ENCODE results near the gene FAM13B. TPM values are rescaled to one million over a fixed set of nuclear protein-coding genes. Genes with fewer than 3 reads are reported as not detected.

The FAM13B gene
- total RNA-seq, 2 experiments from 2014 or later = 33.1 to 36.7 TPM

- Histone ChIP-seq H3K4me1 (ENCODE audit: insufficient read depth, low read length) (peaks cover 13% of the 10 kb centered on the region), H3K27me3 (ENCODE audit: control insufficient read depth in 1 of 2, insufficient read depth in 2 of 2, low read length in 2 of 2) (no peaks in the 10 kb centered on the region), H3K4me3 (ENCODE audit: low read length) (no peak overlapping the region), H3K9me3 (ENCODE audit: control insufficient read depth in 1 of 2, insufficient read depth in 1 of 2, low read length in 2 of 2) (no peaks in the 10 kb centered on the region), H3K27ac (ENCODE audit: low read depth in 1 of 2, low read length in 2 of 2) (no peak overlapping the region), H3K36me3 (ENCODE audit: insufficient read depth, low read length) (no peaks in the 10 kb centered on the region)
- DNase-seq = no peak
- ChIA-PET CTCF (interaction anchor here (1.6 kb wide), 1 partner anchor 95 kb away, joined by 4 read pairs; no protein-coding TSS in a partner anchor), POLR2A (no interaction called here)
- no peak overlapping the region for H3K27ac Mint-ChIP-seq
- H3K4me1 Mint-ChIP-seq (ENCODE audit: low read depth) = peaks cover 20% of the 10 kb centered on the region
- H3K4me3 Mint-ChIP-seq = no peak overlapping the region
- intact Hi-C loops (cut with DNase I, micrococcal nuclease) = loop anchor here in 1 of 2 experiments (1.0 to 10.0 kb wide), 4 partner anchors 30 to 1157 kb away; partner anchors contain the start of genes HSPA9 and SIL1
- H3K9me3 Mint-ChIP-seq = no peaks in the 10 kb centered on the region
- H3K36me3 Mint-ChIP-seq (ENCODE audit: low read depth) = no peaks in the 10 kb centered on the region
- no peak for ATAC-seq (ENCODE audit: poor library complexity)
- H3K27me3 Mint-ChIP-seq = no peaks in the 10 kb centered on the region
- no peak for TF ChIP-seq CTCF (IDR thresholded peaks at IDR 0.05)
Observed at GRCh38 chr5:138037907-138038633, 5.2 kb upstream of the FAM13B start.

- Histone ChIP-seq H3K4me3 (ENCODE audit: low read length) (no peak overlapping the region), H3K27ac (ENCODE audit: low read depth in 1 of 2, low read length in 2 of 2) (no peak overlapping the region), H3K27me3 (ENCODE audit: control insufficient read depth in 1 of 2, insufficient read depth in 2 of 2, low read length in 2 of 2) (no peaks in the 10 kb centered on the region), H3K4me1 (ENCODE audit: insufficient read depth, low read length) (peaks cover 13% of the 10 kb centered on the region), H3K36me3 (ENCODE audit: insufficient read depth, low read length) (no peaks in the 10 kb centered on the region), H3K9me3 (ENCODE audit: control insufficient read depth in 1 of 2, insufficient read depth in 1 of 2, low read length in 2 of 2) (no peaks in the 10 kb centered on the region)
- intact Hi-C loops (cut with DNase I, micrococcal nuclease) = loop anchor here in 1 of 2 experiments (1.0 to 10.0 kb wide), 4 partner anchors 31 to 1158 kb away; partner anchors contain the start of genes HSPA9 and SIL1
- no peak for TF ChIP-seq CTCF (IDR thresholded peaks at IDR 0.05)
- Mint-ChIP-seq H3K9me3 (no peaks in the 10 kb centered on the region), H3K4me1 (ENCODE audit: low read depth) (peaks cover 21% of the 10 kb centered on the region), H3K36me3 (ENCODE audit: low read depth) (peaks cover 5% of the 10 kb centered on the region), H3K27me3 (no peaks in the 10 kb centered on the region), H3K4me3 (no peak overlapping the region), H3K27ac (no peak overlapping the region)
- CTCF ChIA-PET = interaction anchor here (1.6 kb wide), 2 partner anchors 14 to 96 kb away, joined by 4 to 8 read pairs; no protein-coding TSS in a partner anchor
- DNase-seq (no peak), ATAC-seq (ENCODE audit: poor library complexity) (no peak)
- POLR2A ChIA-PET = no interaction called here
Observed at GRCh38 chr5:138037271-138037670, 4.4 kb upstream of the FAM13B start.

GRCh38 chr5:138035605-138036537 lies 3.0 kb upstream of the FAM13B start:
- H3K4me1 ChIP-seq (ENCODE audit: insufficient read depth, low read length) = peaks cover 27% of the 10 kb centered on the region
- Mint-ChIP-seq H3K27me3 (no peaks in the 10 kb centered on the region), H3K4me1 (ENCODE audit: low read depth) (peaks cover 35% of the 10 kb centered on the region), H3K4me3 (peak overlapping the region; percentile 87), H3K27ac (peak overlapping the region; percentile 38), H3K36me3 (ENCODE audit: low read depth) (peaks cover 13% of the 10 kb centered on the region), H3K9me3 (no peaks in the 10 kb centered on the region)
- ChIA-PET CTCF (interaction anchor here (0.5 to 2.7 kb wide), 15 partner anchors 9 to 296 kb away, joined by 3 to 18 read pairs (median 3); partner anchors contain the start of genes CDC25C and KIF20A), POLR2A (no interaction called here)
- H3K9me3 ChIP-seq (ENCODE audit: control insufficient read depth in 1 of 2, insufficient read depth in 1 of 2, low read length in 2 of 2) = no peaks in the 10 kb centered on the region
- peak; percentile 97 for TF ChIP-seq CTCF (IDR thresholded peaks at IDR 0.05)
- no peak overlapping the region for H3K4me3 ChIP-seq (ENCODE audit: low read length)
- ATAC-seq (ENCODE audit: poor library complexity) = peak; percentile 60
- H3K36me3 ChIP-seq (ENCODE audit: insufficient read depth, low read length) = no peaks in the 10 kb centered on the region
- peak; percentile 27 to 89 (median 44) for DNase-seq
- H3K27ac ChIP-seq (ENCODE audit: low read depth in 1 of 2, low read length in 2 of 2) = no peak overlapping the region
- intact Hi-C loops (cut with DNase I, micrococcal nuclease) = loop anchor here (1.0 to 10.0 kb wide), 6 partner anchors 32 to 1159 kb away; partner anchors contain the start of genes BRD8 (in 1 of the 2), HSPA9 (in 1 of the 2), KIF20A (in 1 of the 2) and SIL1 (in 1 of the 2)
- H3K27me3 ChIP-seq (ENCODE audit: control insufficient read depth in 1 of 2, insufficient read depth in 2 of 2, low read length in 2 of 2) = no peaks in the 10 kb centered on the region
